Esophagus squamous epithelium (tissue), 4 donors: ENCODE results near the gene SPINK13.

ENCODE experiments used
- POLR2A ChIP-seq, 4 donors: fragments of 450-650 bp; IDR thresholded peaks; one replicate each; pipeline ENCODE4 v1.6.1; 2017; ENCODE audit warnings: antibody characterized with exemption in 4 of 4, mild to moderate bottlenecking in 4 of 4, moderate library complexity in 3 of 4
- TF ChIP-seq, protein P1 (sequence below), 6 experiments: fragments of 450-650 bp in 4 of 6; fragments of 200-600 bp in 2 of 6; sonication (generic) in 2 of 6; IDR thresholded peaks; one replicate each; pipeline ENCODE4 v1.5.1; 2016 to 2019; ENCODE audit warnings: antibody characterized with exemption in 6 of 6, mild to moderate bottlenecking in 4 of 6, moderate library complexity in 4 of 6

DNA sequence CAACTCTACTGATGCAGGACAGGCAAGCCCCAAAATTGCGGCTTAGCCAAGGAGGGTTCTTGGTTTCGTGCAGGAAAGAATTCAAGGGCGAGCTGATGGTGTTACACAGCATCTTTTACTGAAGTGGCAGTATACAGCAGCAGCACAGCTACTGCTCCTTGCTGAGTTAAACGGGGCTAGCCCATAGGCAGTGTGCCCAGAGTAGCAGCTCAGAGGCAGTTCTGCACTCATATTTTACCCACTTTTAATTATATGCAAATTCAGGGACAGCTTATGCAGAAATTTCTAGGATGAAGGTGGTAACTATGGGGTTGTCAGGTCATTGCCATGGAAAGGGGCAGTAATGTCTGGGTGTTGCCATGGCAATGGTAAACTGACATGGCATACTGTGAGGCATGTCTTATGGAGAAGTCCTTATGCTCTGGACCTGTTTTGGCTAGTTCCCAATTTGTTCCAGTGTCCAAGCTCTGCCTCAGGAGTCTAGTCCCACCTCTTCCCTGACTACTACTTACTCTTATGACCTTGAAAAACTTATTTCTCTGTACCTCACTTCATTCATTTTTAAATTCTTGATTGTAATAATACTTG lies 64.8 kb downstream of the SPINK13 start:
- TF ChIP-seq, protein P1, sequence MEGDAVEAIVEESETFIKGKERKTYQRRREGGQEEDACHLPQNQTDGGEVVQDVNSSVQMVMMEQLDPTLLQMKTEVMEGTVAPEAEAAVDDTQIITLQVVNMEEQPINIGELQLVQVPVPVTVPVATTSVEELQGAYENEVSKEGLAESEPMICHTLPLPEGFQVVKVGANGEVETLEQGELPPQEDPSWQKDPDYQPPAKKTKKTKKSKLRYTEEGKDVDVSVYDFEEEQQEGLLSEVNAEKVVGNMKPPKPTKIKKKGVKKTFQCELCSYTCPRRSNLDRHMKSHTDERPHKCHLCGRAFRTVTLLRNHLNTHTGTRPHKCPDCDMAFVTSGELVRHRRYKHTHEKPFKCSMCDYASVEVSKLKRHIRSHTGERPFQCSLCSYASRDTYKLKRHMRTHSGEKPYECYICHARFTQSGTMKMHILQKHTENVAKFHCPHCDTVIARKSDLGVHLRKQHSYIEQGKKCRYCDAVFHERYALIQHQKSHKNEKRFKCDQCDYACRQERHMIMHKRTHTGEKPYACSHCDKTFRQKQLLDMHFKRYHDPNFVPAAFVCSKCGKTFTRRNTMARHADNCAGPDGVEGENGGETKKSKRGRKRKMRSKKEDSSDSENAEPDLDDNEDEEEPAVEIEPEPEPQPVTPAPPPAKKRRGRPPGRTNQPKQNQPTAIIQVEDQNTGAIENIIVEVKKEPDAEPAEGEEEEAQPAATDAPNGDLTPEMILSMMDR (IDR thresholded peaks at IDR 0.05): no peak
- TF ChIP-seq POLR2A (IDR thresholded peaks at IDR 0.05): no peak
